GM21737 (cell line): ENCODE measurements around the gene GAB4.
"Not testable (repeated sequence)": the region's sequence is repeated elsewhere in the genome, so short reads cannot be mapped to it uniquely, and the experiment has no call there.

ENCODE experiments used
- ATAC-seq: cut with Tn5 transposase; IDR thresholded peaks from one replicate; pipeline ENCODE4 v1.9.1; 2021; ENCODE audit warnings: mild to moderate bottlenecking, moderate library complexity; ENCODE audit not compliant: unreplicated experiment

Gene GAB4

GRCh38 chr22:17007852-17008731 is at the start of gene GAB4:
Gene GAB4 (minus strand): TSS chr22:17008222. CDS start chr22:17008114, 108 bp downstream.
- no peak for ATAC-seq

- no peak for ATAC-seq
These were observed 48.8 kb upstream of the GAB4 start for GRCh38 chr22:17056807-17057206.

- no peak for ATAC-seq
These were observed 48.0 kb upstream of the GAB4 start for GRCh38 chr22:17056058-17056457.

GRCh38 chr22:17047656-17048055 is 39.6 kb upstream of the GAB4 start:
- no peak for ATAC-seq

GRCh38 chr22:17046566-17047348 is 38.7 kb upstream of the GAB4 start:
- ATAC-seq, result no peak

GRCh38 chr22:17043521-17043920 is 35.5 kb upstream of the GAB4 start:
- ATAC-seq, result no peak

- ATAC-seq, result peak; percentile 57
These were observed 29.1 kb upstream of the GAB4 start for GRCh38 chr22:17036842-17037711.

GRCh38 chr22:17035976-17036841 is 28.2 kb upstream of the GAB4 start:
- peak; percentile 27 for ATAC-seq

GRCh38 chr22:17035246-17035645 is 27.2 kb upstream of the GAB4 start:
- ATAC-seq, result no peak

- ATAC-seq, result not testable (repeated sequence)
These were observed 26.5 kb upstream of the GAB4 start for GRCh38 chr22:17034532-17034931.

GRCh38 chr22:17032277-17032676 is 24.3 kb upstream of the GAB4 start:
- ATAC-seq, result not testable (repeated sequence)

GRCh38 chr22:17024380-17024779 is 16.4 kb upstream of the GAB4 start:
- not testable (repeated sequence) for ATAC-seq

- ATAC-seq, result not testable (repeated sequence)
These were observed 7.5 kb upstream of the GAB4 start for GRCh38 chr22:17015552-17015951.

- ATAC-seq, result not testable (repeated sequence)
These were observed 6.0 kb upstream of the GAB4 start for GRCh38 chr22:17014101-17014440.

GRCh38 chr22:17013396-17014100 is 5.5 kb upstream of the GAB4 start:
- no peak for ATAC-seq

- no peak for ATAC-seq
These were observed 4.2 kb upstream of the GAB4 start for GRCh38 chr22:17012267-17012666.

GRCh38 chr22:17009640-17010291 is 1.7 kb upstream of the GAB4 start:
- ATAC-seq, result no peak

- no peak for ATAC-seq
These were observed 765 bp downstream of the GAB4 start for GRCh38 chr22:17007257-17007656.

GRCh38 chr22:16989915-16990314 is 18.1 kb downstream of the GAB4 start:
- no peak for ATAC-seq
